H1 (cell line): Measurements from ENCODE around the gene IRGC.

Source experiments
- ASH2L ChIP-seq: fragments of 200-600, 300-600 bp; sonication (generic); IDR thresholded peaks from one replicate; pipeline ENCODE4 v1.7.1; 2017; ENCODE audit warnings: low read length
- ATF2 ChIP-seq: IDR thresholded peaks from 2 replicates; pipeline ENCODE4 v1.6.1; 2012; ENCODE audit warnings: low read length, inconsistent platforms
- BCL11A ChIP-seq, 2 experiments: IDR thresholded peaks; one replicate each; pipeline ENCODE4 v1.6.1; 2011; ENCODE audit warnings: low read depth in 2 of 2, low read length in 2 of 2, mild to moderate bottlenecking in 2 of 2
- BRCA1 ChIP-seq: IDR thresholded peaks from 2 replicates; pipeline ENCODE4 v1.6.1; 2012; ENCODE audit warnings: low read depth, low read length, improper control_type of control experiment
- POLR2A ChIP-seq, 2 experiments: IDR thresholded peaks; 1 replicate in 1 of 2; 2 replicates in 1 of 2; pipeline ENCODE4 v1.6.1; 2011; ENCODE audit warnings: low read depth in 2 of 2, low read length in 2 of 2, mild to moderate bottlenecking in 2 of 2; ENCODE audit errors: control extremely low read depth in 1 of 2
- TF ChIP-seq, protein P1 (sequence below), 3 experiments: IDR thresholded peaks; 1 replicate in 2 of 3; 2 replicates in 1 of 3; pipeline versions ENCODE4 v1.5.1 to v1.6.1; 2011; ENCODE audit warnings: low read length in 3 of 3, mild to moderate bottlenecking in 3 of 3, inconsistent platforms in 2 of 3, low read depth in 1 of 3, moderate library complexity in 1 of 3; ENCODE audit not compliant: insufficient read depth in 1 of 3; ENCODE audit errors: control extremely low read depth in 1 of 3
- TF ChIP-seq, protein P2 (sequence below): IDR thresholded peaks from 2 replicates; pipeline ENCODE4 v1.6.1; 2011; ENCODE audit warnings: low read length, improper control_type of control experiment

GRCh38 chr19:43766755-43767043, 50.8 kb downstream of the IRGC start:
- no peak for TF ChIP-seq BRCA1
- no peak for TF ChIP-seq ASH2L
- no peak for TF ChIP-seq ATF2
- TF ChIP-seq, protein P1, sequence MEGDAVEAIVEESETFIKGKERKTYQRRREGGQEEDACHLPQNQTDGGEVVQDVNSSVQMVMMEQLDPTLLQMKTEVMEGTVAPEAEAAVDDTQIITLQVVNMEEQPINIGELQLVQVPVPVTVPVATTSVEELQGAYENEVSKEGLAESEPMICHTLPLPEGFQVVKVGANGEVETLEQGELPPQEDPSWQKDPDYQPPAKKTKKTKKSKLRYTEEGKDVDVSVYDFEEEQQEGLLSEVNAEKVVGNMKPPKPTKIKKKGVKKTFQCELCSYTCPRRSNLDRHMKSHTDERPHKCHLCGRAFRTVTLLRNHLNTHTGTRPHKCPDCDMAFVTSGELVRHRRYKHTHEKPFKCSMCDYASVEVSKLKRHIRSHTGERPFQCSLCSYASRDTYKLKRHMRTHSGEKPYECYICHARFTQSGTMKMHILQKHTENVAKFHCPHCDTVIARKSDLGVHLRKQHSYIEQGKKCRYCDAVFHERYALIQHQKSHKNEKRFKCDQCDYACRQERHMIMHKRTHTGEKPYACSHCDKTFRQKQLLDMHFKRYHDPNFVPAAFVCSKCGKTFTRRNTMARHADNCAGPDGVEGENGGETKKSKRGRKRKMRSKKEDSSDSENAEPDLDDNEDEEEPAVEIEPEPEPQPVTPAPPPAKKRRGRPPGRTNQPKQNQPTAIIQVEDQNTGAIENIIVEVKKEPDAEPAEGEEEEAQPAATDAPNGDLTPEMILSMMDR (IDR thresholded peaks at IDR 0.05; ENCODE audit: control extremely low read depth in 1 of 3, insufficient read depth in 1 of 3, low read depth in 1 of 3, low read length in 3 of 3): no peak
- TF ChIP-seq, protein P2, sequence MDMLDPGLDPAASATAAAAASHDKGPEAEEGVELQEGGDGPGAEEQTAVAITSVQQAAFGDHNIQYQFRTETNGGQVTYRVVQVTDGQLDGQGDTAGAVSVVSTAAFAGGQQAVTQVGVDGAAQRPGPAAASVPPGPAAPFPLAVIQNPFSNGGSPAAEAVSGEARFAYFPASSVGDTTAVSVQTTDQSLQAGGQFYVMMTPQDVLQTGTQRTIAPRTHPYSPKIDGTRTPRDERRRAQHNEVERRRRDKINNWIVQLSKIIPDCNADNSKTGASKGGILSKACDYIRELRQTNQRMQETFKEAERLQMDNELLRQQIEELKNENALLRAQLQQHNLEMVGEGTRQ: no peak
- TF ChIP-seq BCL11A (IDR thresholded peaks at IDR 0.05; ENCODE audit: low read depth in 2 of 2, low read length in 2 of 2): no peak
- no peak for TF ChIP-seq POLR2A (IDR thresholded peaks at IDR 0.05; ENCODE audit: control extremely low read depth in 1 of 2, low read depth in 2 of 2, low read length in 2 of 2)
